A549 (cell line): ENCODE data around the gene ZBTB14. TPM values are rescaled to one million over a fixed set of nuclear protein-coding genes. Genes with fewer than 3 reads are reported as not detected.

Experiments used
- ATAC-seq, 2 experiments: fragments of 200-7000 bp in 1 of 2; fragments of >200 bp in 1 of 2; cut with Nextera tagmentation in 1 of 2; cut with Tn5 transposase in 1 of 2; 3 replicates each; pipeline versions ENCODE4 v1.8.0 to v1.9.1; 2018 to 2020; ENCODE audit warnings: mild to moderate bottlenecking in 1 of 2, moderate library complexity in 1 of 2
- CTCF ChIA-PET: fragments of 300-600 bp; sonication (Branson Sonifier 250); formaldehyde crosslinking; extraction: SDS; loops from one replicate; lab custom pipeline; 2021; ENCODE audit warnings: antibody characterized with exemption, inconsistent platforms; lab: Yijun Ruan, JAX
- POLR2A ChIA-PET: fragments of 350-600 bp; formaldehyde crosslinking; extraction: SDS; loops from one replicate; lab custom pipeline; 2021; ENCODE audit warnings: antibody characterized with exemption, inconsistent platforms; lab: Yijun Ruan, JAX
- DNase-seq, 2 experiments: peaks; one replicate each; pipeline versions ENCODE4 v3.0.0 to v3.0.0-alpha.2; 2011 to 2016; ENCODE audit warnings: low read depth in 1 of 2, low spot score in 1 of 2
- FAIRE-seq: peaks from 2 replicates; lab custom pipeline; 2011; peaks lifted over from hg19 to GRCh38; lab: Jason Lieb, UNC
- H3K27ac ChIP-seq, 2 experiments: fragments of >200 bp; sonication (Bioruptor Twin); formaldehyde crosslinking; 3 replicates each; pipeline ENCODE4 v1.5.1; 2016 to 2017
- H3K4me1 ChIP-seq: fragments of >200 bp; sonication (Bioruptor Twin); formaldehyde crosslinking; 3 replicates; pipeline ENCODE4 v1.6.1; 2016
- H3K4me2 ChIP-seq: fragments of >200 bp; sonication (Bioruptor Twin); formaldehyde crosslinking; 3 replicates; pipeline ENCODE4 v1.6.1; 2016
- H3K4me3 ChIP-seq: fragments of >200 bp; sonication (Bioruptor Twin); formaldehyde crosslinking; 3 replicates; pipeline ENCODE4 v1.5.1; 2016
- H3K9me3 ChIP-seq: fragments of >200 bp; sonication (Bioruptor Twin); formaldehyde crosslinking; 3 replicates; pipeline ENCODE4 v1.6.1; 2016
- CBX8 ChIP-seq: fragments of 200-600 bp; sonication (generic); IDR thresholded peaks from 2 replicates; pipeline ENCODE4 v1.6.1; 2016
- CHD2 ChIP-seq: fragments of 150-350 bp; IDR thresholded peaks from 2 replicates; pipeline ENCODE4 v1.6.1; 2014; ENCODE audit warnings: low read length; ENCODE audit not compliant: partially characterized antibody
- EHF ChIP-seq: fragments of 250-450 bp; sonication (Bioruptor Pico); IDR thresholded peaks from 2 replicates; pipeline ENCODE4 v1.5.0; 2020; ENCODE audit warnings: mild to moderate bottlenecking
- EP300 ChIP-seq, 2 experiments: fragments of >200 bp; sonication (Bioruptor Twin); formaldehyde crosslinking; IDR thresholded peaks; 2 replicates in 1 of 2; 3 replicates in 1 of 2; pipeline ENCODE4 v1.6.1; 2016 to 2017
- FOXS1 ChIP-seq: fragments of 250-450 bp; sonication (Bioruptor Pico); IDR thresholded peaks from 2 replicates; pipeline ENCODE4 v1.5.0; 2020; ENCODE audit warnings: mild to moderate bottlenecking, moderate library complexity
- HDAC2 ChIP-seq: fragments of 200-600 bp; sonication (generic); IDR thresholded peaks from 2 replicates; pipeline ENCODE4 v1.6.1; 2016
- HEYL ChIP-seq: fragments of 250-450 bp; sonication (Bioruptor Pico); IDR thresholded peaks from 2 replicates; pipeline ENCODE4 v1.8.0; 2021; ENCODE audit warnings: mild to moderate bottlenecking, moderate library complexity
- HOXA7 ChIP-seq: fragments of 250-450 bp; sonication (Bioruptor Pico); IDR thresholded peaks from 2 replicates; pipeline ENCODE4 v1.5.0; 2020; ENCODE audit warnings: mild to moderate bottlenecking, moderate library complexity
- HOXB5 ChIP-seq: fragments of 250-450 bp; sonication (Bioruptor Pico); IDR thresholded peaks from 2 replicates; pipeline ENCODE4 v1.5.0; 2020; ENCODE audit warnings: mild to moderate bottlenecking, moderate library complexity
- MAZ ChIP-seq: fragments of 150-350 bp; IDR thresholded peaks from 2 replicates; pipeline ENCODE4 v1.6.1; 2014; ENCODE audit warnings: antibody characterized with exemption, low read depth, low read length, borderline replicate concordance
- PHF8 ChIP-seq: fragments of 200-600 bp; sonication (generic); IDR thresholded peaks from 2 replicates; pipeline ENCODE4 v1.6.1; 2016; ENCODE audit warnings: low read depth, mild to moderate bottlenecking, antibody characterized with exemption, moderate library complexity, borderline replicate concordance
- POLR2AphosphoS2 ChIP-seq: conservative IDR thresholded peaks from 2 replicates; pipeline ENCODE4 v1.6.1; 2012; ENCODE audit warnings: low read length, improper control_type of control experiment, inconsistent platforms
- RAD21 ChIP-seq, 2 experiments: fragments of >200 bp in 1 of 2; sonication (Bioruptor Twin) in 1 of 2; formaldehyde crosslinking in 1 of 2; IDR thresholded peaks in 1 of 2; conservative IDR thresholded peaks in 1 of 2; 2 replicates in 1 of 2; 3 replicates in 1 of 2; pipeline ENCODE4 v1.6.1; 2012 to 2018; ENCODE audit warnings: inconsistent platforms in 1 of 2
- TFCP2L1 ChIP-seq: fragments of 250-450 bp; sonication (Bioruptor Pico); IDR thresholded peaks from 2 replicates; pipeline ENCODE4 v1.5.0; 2021; ENCODE audit warnings: mild to moderate bottlenecking
- ZNF302 ChIP-seq: fragments of 250-450 bp; sonication (Bioruptor Pico); IDR thresholded peaks from 2 replicates; pipeline ENCODE4 v1.9.0; 2021; ENCODE audit warnings: inconsistent platforms, mild to moderate bottlenecking, moderate library complexity
- ZSCAN20 ChIP-seq: fragments of 250-450 bp; sonication (Bioruptor Pico); IDR thresholded peaks from 2 replicates; pipeline ENCODE4 v1.8.0; 2022; ENCODE audit warnings: mild to moderate bottlenecking, moderate library complexity
- WGBS: methylation state at CpG from one replicate; pipeline ENCODE4 v1.1.6; 2017; ENCODE audit errors: missing lambda C conversion rate; 5-methylcytosine and 5-hydroxymethylcytosine counted together
- polyA plus RNA-seq, 4 experiments: library from polyadenylated mRNA; depleted of rRNA in 3 of 4; stranded (reverse); fragments of >200 nt; fragmentation: RNase III in 1 of 4; extraction: RNeasy Plus Mini Kit Qiagen cat#74134 plus additional on column Dnase treatment in 1 of 4; gene quantifications; 2 replicates in 3 of 4; 3 replicates in 1 of 4; pipeline ENCODE4 v1.2.3, GENCODE V29; 2011 to 2017
- TF ChIP-seq, protein P1 (sequence below): fragments of 150-350 bp; IDR thresholded peaks from 2 replicates; pipeline ENCODE4 v1.6.1; 2014; ENCODE audit warnings: low read depth, mild to moderate bottlenecking, low read length
- TF ChIP-seq, protein P2 (sequence below): fragments of >200 bp; sonication (Bioruptor Twin); formaldehyde crosslinking; IDR thresholded peaks from 3 replicates; pipeline ENCODE4 v1.6.1; 2016
- TF ChIP-seq, protein P3 (sequence below): IDR thresholded peaks from 2 replicates; pipeline ENCODE4 v1.6.1; 2012
- TF ChIP-seq, protein P4 (sequence below): fragments of 250-450 bp; sonication (Bioruptor Pico); IDR thresholded peaks from 2 replicates; pipeline ENCODE4 v1.5.0; 2021; ENCODE audit warnings: mild to moderate bottlenecking, moderate library complexity, borderline replicate concordance
- TF ChIP-seq, protein P5 (sequence below): IDR thresholded peaks from 2 replicates; pipeline ENCODE4 v1.6.1; 2012; ENCODE audit warnings: low read depth, borderline replicate concordance

Gene ZBTB14
- polyA plus RNA-seq, 2 of the 4 experiments (the other 2 are of a cell fraction) = 7.1 to 23.4 TPM

DNA sequence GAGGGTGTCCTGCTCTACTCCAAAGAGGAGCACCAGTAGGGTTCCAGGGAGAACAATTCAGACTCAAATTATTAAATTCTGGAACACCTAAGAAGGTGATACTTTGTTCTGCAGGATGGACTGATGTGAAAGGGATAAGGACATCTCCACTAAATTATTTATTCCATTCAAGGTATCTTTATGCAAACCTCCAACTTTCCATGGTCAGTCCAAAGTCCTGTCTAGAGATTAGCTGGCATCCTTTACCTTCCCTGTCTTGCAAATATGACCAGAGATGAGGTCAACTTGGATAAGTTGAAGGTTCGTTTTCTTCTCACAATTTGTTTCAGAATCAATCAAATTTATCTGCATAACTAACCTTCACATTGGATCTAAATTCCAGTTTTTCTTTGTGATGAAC is 8.7 kb upstream of the ZBTB14 start:
- TF ChIP-seq, protein P1, sequence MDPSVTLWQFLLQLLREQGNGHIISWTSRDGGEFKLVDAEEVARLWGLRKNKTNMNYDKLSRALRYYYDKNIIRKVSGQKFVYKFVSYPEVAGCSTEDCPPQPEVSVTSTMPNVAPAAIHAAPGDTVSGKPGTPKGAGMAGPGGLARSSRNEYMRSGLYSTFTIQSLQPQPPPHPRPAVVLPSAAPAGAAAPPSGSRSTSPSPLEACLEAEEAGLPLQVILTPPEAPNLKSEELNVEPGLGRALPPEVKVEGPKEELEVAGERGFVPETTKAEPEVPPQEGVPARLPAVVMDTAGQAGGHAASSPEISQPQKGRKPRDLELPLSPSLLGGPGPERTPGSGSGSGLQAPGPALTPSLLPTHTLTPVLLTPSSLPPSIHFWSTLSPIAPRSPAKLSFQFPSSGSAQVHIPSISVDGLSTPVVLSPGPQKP = no peak
- TF ChIP-seq PHF8 = no peak
- no peak for TF ChIP-seq HDAC2
- TF ChIP-seq HEYL (CRISPR knock-in tag) = no peak
- TF ChIP-seq ZSCAN20 (CRISPR knock-in tag) = no peak
- H3K27ac ChIP-seq = no peak overlapping the region
- ChIA-PET CTCF (no interaction called here), POLR2A (interaction anchor here (1.2 kb wide), 1 partner anchor 8 kb away, joined by 3 read pairs; no protein-coding TSS in a partner anchor)
- WGBS = 0% methylated on average over 1 of the region's 1 CpG
- H3K9me3 ChIP-seq = no peaks in the 10 kb centered on the region
- H3K4me2 ChIP-seq = no peak overlapping the region
- no peak overlapping the region for H3K4me3 ChIP-seq
- no peaks in the 10 kb centered on the region for H3K4me1 ChIP-seq
- FAIRE-seq = no peak
- no peak for ATAC-seq
- DNase-seq = no peak

DNA sequence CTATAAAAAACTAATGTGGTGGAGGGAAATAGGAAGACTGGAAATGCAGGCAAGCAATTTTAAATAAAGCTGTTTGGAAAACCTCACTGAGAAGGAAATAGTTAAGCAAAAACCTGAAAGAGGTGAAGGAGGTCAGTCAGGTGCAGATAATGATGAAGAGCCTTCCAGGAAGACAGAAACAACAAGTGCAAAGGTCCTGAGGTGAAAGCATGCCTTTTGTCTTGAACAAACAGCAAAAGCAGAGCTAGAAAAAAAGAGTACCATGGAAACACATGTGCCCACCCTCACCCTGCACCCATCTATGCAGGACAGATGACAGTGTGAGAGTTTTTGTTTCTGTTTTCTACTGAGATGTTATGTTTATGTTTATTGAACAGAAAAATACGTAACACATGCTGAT is 8.1 kb upstream of the ZBTB14 start:
- Histone ChIP-seq H3K9me3 (no peaks in the 10 kb centered on the region), H3K4me3 (no peak overlapping the region), H3K4me1 (no peaks in the 10 kb centered on the region), H3K27ac (no peak overlapping the region), H3K4me2 (no peak overlapping the region)
- no peak for ATAC-seq
- FAIRE-seq = no peak
- ChIA-PET POLR2A (no interaction called here), CTCF (no interaction called here)
- TF ChIP-seq, protein P2, sequence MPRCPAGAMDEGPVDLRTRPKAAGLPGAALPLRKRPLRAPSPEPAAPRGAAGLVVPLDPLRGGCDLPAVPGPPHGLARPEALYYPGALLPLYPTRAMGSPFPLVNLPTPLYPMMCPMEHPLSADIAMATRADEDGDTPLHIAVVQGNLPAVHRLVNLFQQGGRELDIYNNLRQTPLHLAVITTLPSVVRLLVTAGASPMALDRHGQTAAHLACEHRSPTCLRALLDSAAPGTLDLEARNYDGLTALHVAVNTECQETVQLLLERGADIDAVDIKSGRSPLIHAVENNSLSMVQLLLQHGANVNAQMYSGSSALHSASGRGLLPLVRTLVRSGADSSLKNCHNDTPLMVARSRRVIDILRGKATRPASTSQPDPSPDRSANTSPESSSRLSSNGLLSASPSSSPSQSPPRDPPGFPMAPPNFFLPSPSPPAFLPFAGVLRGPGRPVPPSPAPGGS = no peak
- TF ChIP-seq FOXS1 (CRISPR knock-in tag) (no peak), ZNF302 (CRISPR knock-in tag) (no peak), MAZ (no peak), HOXB5 (CRISPR knock-in tag) (no peak), HOXA7 (CRISPR knock-in tag) (no peak), RAD21 (conservative IDR thresholded peaks at IDR 0.05 in 1 of 2, IDR thresholded peaks at IDR 0.05 in 1 of 2) (no peak), POLR2AphosphoS2 (no peak), EHF (no peak), CBX8 (no peak), EP300 (IDR thresholded peaks at IDR 0.05) (no peak), TFCP2L1 (CRISPR knock-in tag) (no peak), HDAC2 (no peak), CHD2 (no peak)
- TF ChIP-seq, protein P3, sequence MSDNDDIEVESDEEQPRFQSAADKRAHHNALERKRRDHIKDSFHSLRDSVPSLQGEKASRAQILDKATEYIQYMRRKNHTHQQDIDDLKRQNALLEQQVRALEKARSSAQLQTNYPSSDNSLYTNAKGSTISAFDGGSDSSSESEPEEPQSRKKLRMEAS = no peak
- TF ChIP-seq, protein P4, sequence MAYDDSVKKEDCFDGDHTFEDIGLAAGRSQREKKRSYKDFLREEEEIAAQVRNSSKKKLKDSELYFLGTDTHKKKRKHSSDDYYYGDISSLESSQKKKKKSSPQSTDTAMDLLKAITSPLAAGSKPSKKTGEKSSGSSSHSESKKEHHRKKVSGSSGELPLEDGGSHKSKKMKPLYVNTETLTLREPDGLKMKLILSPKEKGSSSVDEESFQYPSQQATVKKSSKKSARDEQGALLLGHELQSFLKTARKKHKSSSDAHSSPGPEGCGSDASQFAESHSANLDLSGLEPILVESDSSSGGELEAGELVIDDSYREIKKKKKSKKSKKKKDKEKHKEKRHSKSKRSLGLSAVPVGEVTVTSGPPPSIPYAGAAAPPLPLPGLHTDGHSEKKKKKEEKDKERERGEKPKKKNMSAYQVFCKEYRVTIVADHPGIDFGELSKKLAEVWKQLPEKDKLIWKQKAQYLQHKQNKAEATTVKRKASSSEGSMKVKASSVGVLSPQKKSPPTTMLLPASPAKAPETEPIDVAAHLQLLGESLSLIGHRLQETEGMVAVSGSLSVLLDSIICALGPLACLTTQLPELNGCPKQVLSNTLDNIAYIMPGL (CRISPR knock-in tag) = no peak
- TF ChIP-seq, protein P1 = no peak
- TF ChIP-seq, protein P5, sequence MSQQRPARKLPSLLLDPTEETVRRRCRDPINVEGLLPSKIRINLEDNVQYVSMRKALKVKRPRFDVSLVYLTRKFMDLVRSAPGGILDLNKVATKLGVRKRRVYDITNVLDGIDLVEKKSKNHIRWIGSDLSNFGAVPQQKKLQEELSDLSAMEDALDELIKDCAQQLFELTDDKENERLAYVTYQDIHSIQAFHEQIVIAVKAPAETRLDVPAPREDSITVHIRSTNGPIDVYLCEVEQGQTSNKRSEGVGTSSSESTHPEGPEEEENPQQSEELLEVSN = no peak
- no peak for DNase-seq
- 0% methylated on average over 1 of the region's 1 CpG for WGBS
